HG02610 (cell line): ENCODE results near the gene PPP6R3.
"Not testable (repeated sequence)": the region's sequence is repeated elsewhere in the genome, so short reads cannot be mapped to it uniquely, and the experiment has no call there.

Experiments used
- ATAC-seq: cut with Tn5 transposase; IDR thresholded peaks from one replicate; pipeline ENCODE4 v1.9.1; 2021; ENCODE audit warnings: mild to moderate bottlenecking, moderate library complexity; ENCODE audit not compliant: unreplicated experiment

The PPP6R3 gene

GRCh38 chr11:68594123-68594522, 133.6 kb downstream of the PPP6R3 start:
- no peak for ATAC-seq

- ATAC-seq = no peak
Observed at GRCh38 chr11:68596231-68596630, 135.7 kb downstream of the PPP6R3 start.

- no peak for ATAC-seq
Observed at GRCh38 chr11:68598816-68599653, 138.5 kb downstream of the PPP6R3 start.

GRCh38 chr11:68601147-68601546, 140.6 kb downstream of the PPP6R3 start:
- ATAC-seq = no peak

- no peak for ATAC-seq
Observed at GRCh38 chr11:68609761-68610160, 149.2 kb downstream of the PPP6R3 start.

- ATAC-seq = no peak
Observed at GRCh38 chr11:68610452-68611116, 150.0 kb downstream of the PPP6R3 start.

- ATAC-seq = no peak
Observed at GRCh38 chr11:68615657-68616056, 155.1 kb downstream of the PPP6R3 start.

GRCh38 chr11:68617925-68618809, 157.6 kb downstream of the PPP6R3 start:
- ATAC-seq = no peak

- no peak for ATAC-seq
Observed at GRCh38 chr11:68621826-68622225, 161.3 kb downstream of the PPP6R3 start.

- ATAC-seq = not testable (repeated sequence)
Observed at GRCh38 chr11:68623706-68624105, 163.2 kb downstream of the PPP6R3 start.

GRCh38 chr11:68625069-68625468, 164.5 kb downstream of the PPP6R3 start:
- not testable (repeated sequence) for ATAC-seq

- ATAC-seq = not testable (repeated sequence)
Observed at GRCh38 chr11:68626236-68626635, 165.7 kb downstream of the PPP6R3 start.

GRCh38 chr11:68628837-68629236, 168.3 kb downstream of the PPP6R3 start:
- ATAC-seq = not testable (repeated sequence)

- ATAC-seq = not testable (repeated sequence)
Observed at GRCh38 chr11:68632375-68632774, 171.8 kb downstream of the PPP6R3 start.

GRCh38 chr11:68632802-68633201, 172.2 kb downstream of the PPP6R3 start:
- ATAC-seq = no peak

- not testable (repeated sequence) for ATAC-seq
Observed at GRCh38 chr11:68634606-68635005, 174.1 kb downstream of the PPP6R3 start.

- not testable (repeated sequence) for ATAC-seq
Observed at GRCh38 chr11:68635172-68635571, 174.6 kb downstream of the PPP6R3 start.

GRCh38 chr11:68635883-68636282, 175.3 kb downstream of the PPP6R3 start:
- not testable (repeated sequence) for ATAC-seq

- not testable (repeated sequence) for ATAC-seq
Observed at GRCh38 chr11:68639322-68639721, 178.8 kb downstream of the PPP6R3 start.

GRCh38 chr11:68641880-68642279, 181.3 kb downstream of the PPP6R3 start:
- ATAC-seq = no peak

GRCh38 chr11:68643585-68643984, 183.0 kb downstream of the PPP6R3 start:
- ATAC-seq = no peak
